Measurements from ENCODE around the gene PGF. TPM values are rescaled to one million over a fixed set of nuclear protein-coding genes. Genes with fewer than 3 reads are reported as not detected.

Gene PGF
- polyA plus RNA-seq, 5 donors, result 10.2 to 24.5 (median 14.1) TPM

DNA sequence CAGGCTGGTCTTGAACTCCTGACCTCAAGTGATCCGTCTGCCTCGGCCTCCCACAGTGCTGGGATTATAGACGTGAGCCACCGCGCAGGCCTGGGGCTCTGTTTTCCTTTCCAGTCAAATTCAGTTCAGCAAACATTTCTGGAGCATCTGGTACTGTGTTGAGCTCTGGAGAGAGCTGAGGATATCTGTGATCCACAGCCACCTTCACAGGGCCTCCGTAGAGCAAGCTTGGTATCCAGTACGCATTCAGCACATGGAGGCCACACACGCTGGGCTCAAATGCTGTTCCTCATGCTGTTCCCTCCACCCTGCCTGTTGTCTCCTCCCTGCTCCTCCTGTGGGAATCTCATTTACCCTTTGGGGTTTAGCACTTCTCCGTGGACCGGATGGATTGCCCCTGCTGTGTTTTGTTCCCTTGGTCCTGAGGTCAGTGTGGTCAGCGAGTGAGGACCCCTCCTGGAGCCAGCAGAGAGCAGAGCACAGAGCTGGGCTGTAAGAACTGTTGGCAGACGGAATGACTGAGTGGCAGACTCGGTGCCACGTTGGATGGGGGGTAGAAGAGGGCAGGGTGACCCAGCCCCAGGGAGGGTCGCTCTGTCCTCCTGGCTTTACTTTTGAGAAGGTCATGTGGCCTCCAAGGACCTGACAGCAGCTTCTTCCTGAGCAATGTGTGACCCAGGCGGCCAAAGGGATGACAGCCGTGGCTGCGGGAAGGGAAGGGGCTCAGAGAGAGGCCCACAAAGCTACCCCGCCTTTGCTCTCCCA is 33.2 kb downstream of the PGF start:
- DNase-seq, result no peak

DNA sequence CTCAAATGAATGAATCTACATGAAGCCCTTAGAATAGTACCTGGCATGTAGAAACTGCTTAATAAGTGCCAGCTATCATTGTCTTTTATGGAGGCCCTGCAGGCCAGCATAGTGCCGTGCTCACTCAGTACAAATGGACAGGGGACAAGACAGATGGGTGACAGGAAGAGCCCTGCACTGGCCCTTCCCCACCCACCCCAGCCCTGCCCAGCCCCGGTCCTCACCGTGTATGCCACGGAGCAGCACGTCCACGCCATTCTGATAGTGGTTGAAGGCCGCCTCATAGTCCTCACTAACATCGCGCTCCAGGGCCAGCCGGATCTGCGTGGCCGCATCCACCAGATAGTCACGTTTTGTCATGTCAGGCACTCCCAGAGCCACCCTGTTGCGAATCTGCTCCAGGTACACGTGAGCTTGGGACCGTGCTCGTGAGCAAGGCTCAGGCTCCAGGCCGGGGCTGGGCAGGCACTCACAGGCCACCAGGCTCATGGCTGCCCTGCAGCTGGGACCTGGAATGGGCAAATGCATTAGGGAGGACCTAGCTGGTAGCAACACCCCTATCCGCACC is 34.3 kb downstream of the PGF start:
- DNase-seq, result no peak

DNA sequence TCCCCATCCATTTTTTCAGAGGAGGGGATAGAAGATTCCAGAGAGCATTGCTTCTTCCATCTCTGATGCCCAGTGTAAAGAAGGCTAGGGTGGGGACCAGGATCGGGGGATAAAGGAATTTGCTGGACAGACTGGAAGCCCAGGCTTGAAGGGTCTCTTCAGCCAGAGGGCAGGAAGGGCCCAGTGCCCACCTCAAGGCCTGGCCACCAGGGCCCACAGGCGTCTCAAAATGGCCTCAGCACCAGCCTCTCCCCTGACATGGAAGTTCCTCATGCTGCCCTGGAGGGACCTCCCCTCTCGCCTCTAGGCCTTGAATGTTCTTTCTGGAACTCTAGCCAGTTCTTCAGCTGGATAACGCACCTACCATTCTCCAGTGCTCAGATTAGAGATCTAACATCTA is 35.1 kb downstream of the PGF start:
- no peak for DNase-seq

DNA sequence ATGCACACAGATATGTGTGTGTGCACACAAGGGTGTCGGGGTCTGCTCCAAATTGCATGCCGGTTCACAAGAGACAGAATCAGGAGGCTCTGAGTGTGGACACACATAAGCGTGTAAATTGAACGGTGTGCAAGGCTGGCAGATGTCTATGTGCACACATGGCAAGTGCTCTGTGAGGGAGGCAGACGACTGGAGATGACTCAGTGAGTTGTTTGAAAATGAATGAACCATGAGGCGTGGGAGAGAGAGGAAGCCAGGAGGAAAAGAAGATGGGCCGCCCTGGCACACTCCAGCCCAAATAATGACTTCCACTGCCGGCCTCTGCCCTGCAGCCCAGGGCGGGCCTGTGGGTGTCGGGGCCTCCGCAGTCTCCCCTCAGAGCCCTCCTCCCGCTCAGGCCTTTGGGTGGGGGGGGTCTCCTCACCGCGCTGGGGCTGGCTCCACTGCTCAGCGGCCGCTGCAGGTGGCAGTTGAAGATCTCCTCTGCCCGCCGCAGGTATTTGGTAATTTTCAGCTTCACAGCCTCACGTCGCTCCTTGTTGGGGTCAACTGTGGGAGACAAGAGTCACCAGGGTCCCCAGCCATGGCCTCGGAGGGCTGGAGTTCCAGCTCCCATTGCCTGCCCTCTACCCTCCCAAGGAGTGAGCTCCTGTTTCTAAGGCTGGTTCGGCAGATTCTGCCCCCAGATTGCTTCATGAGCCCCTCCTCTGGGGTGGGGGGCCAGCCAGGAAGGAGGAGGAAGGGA is 35.8 kb downstream of the PGF start:
- DNase-seq, result no peak

DNA sequence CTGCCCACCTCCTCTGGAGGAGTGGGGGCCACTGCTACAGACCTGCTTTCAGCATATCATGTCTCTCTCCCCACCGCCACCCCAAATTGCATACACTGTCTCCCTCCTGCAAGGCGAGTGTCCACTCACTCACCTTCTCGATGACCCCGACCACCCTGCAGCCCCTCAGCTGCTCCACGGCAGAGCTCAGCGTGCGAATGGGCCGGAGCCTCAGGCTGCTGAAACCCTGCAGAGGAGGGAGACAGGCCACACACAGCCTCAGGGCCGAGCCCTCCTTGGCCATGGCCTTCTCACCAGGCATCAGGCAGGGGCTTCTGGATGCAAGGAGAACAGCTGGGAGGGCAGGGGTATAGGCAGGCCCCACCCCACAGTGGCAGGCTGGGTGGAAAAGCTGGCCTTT is 37.0 kb downstream of the PGF start:
- no peak for DNase-seq

DNA sequence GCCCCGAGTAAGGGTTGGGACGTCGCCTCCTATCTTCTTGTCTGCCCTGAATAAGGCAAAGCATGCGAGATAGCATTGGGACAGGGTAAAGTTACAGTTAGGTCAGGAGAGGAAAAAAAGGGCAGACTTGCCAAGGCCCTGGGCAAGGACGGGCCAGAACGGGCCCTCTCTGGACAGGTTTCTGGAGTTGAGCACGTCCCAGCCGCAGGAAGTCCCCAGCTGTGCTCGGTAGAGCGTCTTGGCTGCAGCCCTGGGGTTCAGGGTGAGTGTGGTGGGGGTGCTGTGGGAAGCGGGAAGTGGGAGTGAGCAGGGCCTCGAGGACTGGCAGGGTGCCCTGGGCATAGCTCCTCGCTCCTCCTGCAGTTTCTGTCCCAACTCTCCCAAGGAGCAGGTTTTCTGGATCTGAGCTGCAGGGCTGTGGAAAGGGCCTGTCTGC is 37.7 kb downstream of the PGF start:
- no peak for DNase-seq

DNA sequence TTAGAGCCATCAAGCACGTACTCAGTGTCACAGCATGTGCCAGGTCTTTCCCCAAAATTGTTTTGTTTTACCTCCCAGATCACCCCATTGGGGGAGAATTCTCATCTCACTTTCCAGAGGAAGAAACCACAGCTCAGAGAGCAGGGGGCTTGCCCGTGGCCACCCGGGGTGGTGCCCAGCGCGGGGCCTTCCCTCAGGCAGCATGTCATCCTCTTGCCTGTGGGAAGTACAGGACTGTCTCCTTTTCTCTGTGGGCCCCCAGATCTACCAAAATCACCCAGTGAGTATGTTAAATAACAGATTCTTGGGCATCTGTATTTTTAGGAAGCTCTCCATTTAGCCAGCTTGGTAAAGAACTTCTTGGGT is 38.2 kb downstream of the PGF start:
- DNase-seq, result no peak

DNA sequence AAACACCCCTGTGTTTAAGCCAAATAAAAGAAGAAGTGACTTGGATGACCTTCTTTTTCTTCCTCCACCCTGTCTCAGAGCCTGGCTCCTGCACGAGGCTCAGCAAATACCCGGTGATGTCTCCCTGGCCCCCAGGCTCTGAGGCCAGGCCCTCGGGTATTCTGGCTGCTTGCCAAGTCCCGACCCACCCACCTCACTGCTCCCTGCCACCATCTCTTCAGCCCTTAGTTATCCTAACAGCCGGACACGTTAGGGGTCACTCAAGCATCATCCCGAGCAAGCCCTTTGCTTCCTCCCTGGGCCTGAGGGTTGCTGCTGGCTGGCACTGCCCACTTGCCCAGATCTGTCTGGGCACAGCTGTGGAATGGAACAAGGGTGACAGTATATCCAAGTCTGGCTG is 39.6 kb downstream of the PGF start:
- DNase-seq, result no peak

DNA sequence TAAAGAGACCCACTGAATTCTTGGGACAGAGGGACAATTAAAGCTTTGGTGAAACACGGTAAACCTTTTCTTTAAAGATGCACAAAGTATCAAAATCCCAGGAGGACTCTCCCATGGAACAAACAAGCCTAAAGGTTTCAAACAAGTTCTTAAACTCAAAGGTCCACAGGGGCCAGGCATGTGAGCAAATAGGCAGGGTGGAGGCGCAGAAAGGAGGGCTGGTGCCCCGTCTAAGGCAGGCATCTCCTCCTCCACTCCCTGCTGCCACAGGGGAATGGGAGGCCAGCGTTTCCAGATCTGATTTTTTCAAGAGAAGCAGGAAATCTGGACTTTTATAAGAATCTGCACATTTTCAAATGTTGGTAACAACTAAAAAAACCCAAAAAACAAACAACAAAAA is 40.0 kb downstream of the PGF start:
- DNase-seq, result no peak

DNA sequence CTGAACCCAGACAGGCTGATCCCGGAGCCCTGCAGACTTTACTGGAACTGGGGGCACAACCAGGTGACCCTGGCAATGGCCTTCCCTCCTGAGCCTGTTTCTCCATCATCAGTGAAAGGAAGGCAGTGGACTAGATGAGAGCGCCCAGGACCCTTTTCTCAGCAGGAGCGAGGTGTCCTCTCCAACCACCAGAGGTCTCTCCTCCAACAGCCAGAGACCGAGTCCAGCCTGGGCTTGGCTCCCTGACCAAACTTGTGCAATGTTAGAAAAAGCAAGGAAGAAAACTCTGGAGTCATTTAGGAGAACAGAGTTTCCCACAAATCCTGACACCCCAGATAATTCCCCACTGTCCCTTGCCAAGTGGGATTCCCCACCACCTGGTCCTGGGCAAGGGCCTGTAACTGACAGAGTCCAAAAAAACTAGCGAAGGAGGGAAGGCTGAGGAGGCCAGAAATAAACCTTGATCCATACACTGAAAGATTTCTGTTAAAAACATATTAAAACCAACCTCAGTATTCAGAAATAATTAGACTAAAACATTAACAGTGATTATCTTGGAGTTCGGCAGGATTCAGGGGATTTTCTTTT is 41.3 kb downstream of the PGF start:
- peak in 1 of 2 donors; percentile 80 for DNase-seq

DNA sequence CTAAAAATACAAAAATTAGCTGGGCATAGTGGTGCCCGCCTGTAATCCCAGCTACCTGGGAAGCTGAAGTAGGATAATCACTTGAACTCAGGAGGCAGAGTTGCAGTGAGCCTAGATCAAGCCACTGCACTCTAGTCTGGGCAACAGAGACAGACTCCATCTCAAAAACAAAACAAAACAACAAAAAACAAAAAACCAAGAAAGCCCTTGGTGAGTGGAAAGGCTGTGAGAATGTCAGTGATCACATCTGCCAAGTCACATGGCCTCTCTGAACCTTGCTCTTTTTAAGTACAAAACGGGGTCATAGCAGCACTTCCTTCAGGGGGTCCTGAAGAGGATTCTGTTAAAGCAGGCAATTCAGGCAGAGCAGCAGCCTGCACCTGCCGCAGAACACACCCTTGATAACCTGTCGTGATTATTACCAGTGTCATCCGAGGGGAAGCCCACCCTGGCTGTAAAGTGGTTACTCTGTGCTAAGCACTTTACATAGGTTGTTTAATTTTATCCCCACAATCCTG is 41.9 kb downstream of the PGF start:
- no peak for DNase-seq

DNA sequence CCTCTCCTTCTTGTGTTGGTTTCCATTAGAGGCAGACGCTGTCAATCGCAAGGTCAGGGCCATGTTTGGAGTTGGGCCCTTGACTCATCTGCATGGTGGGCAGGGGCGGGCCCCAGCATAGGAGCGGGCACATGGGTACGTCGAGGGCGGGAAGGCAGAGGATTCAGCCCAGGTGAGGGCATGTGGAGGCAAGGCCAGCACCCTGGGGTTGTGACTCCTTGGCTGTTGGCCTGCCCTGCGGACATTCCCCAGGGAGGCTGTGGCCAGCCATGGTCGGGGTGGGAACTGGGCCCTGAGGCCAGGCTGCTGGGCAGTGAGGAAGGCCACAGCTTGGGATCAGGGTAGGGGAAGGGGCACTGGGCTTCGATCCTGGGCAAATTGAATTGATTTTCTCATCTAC is 42.6 kb downstream of the PGF start:
- DNase-seq, result no peak

DNA sequence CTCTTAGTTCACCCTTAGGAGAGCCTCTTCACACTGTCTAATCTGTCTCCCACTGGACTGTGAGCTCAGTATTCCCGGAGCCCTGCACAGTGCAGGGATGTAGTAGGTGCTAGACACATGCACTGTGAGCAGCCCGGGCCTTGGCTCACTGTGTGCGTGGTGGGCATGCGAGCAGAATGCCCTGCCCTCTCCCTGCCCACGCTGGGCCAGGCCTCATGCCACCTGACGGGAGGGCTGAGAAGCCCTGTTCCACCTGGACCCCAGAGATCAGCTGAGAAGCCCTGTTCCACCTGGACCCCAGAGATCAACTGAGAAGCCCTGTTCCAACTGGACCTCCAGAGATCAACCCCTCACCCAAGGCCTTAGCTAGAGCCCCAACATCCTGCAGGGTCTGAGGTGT is 43.3 kb downstream of the PGF start:
- DNase-seq, result no peak

DNA sequence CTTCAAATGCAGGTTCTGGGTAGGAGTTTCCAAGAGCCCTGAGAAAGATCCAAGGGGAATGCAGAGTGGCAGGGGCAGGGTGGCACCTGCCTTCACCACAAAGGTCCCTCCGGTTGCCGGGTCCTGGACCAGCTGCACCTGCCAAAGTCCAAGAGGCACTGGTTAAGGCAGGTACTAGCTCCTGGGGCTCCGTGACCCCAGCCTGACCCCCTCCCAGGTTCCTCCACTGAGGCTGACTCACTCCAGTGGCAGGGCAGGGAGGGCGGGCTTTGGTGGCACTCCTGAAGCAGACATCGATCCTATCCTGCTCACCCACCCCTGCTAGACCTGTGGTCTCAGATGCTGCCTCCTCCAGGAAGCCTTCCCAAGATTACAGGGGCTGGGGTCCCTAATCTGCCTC is 43.7 kb downstream of the PGF start:
- DNase-seq, result no peak

DNA sequence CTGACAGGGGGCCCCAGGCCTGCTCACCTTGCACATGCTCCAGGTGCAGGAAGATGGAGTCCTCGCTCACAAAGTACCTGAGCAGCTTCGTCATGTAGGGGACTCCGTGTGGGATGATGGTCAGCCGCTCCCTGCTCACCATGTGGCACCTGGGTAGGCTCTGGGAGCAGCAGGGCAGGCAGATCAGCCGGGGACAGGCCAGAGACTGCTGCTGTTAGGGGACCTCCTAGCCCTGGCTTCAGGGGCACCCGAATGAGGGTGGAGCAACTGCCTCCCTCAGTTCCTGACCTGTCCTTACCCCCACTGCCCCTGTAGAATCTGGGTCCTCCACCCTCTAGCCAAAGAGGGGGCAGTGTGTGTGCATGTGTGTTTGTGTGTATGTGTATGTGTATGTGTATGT is 44.2 kb downstream of the PGF start:
- no peak for DNase-seq

DNA sequence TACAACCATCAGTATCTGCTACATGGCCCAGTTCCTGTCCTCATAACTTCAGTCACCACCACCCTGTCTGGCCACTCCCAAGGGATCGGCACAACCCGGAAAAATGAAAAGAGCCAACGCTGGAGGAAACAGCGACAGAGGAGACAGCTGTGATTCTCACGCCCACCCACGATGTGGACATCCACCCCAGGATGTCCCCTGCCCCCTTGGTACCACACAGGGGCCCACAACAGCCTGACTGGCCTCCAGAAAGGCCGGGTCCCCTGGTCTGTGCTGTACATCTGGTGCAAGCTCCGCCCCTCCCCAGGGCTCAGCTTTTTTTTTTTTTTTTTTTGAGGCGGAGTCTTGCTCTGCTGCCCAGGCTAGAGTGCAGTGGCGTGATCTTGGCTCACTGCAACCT is 44.8 kb downstream of the PGF start:
- no peak for DNase-seq

DNA sequence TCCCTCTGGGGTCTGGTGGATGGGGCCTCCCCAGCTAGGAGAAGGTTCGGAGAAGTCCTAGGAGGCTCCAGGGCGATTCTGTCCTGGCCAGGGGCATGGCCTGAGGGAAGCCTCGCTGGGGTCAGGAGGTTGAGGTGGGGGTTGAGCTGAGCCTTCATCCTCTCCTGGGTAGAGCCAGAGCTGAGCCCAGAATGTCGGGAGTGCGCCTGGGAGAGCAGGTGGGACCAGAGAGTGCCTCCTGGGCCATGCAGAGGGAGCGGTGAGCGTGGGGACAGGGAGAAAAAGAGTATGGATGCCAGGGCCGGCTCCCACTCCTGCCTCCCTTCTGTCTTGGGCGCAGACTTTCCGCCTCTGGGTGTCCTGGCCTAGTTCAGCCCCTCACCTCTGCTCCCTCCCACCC is 45.5 kb downstream of the PGF start:
- DNase-seq, result no peak

DNA sequence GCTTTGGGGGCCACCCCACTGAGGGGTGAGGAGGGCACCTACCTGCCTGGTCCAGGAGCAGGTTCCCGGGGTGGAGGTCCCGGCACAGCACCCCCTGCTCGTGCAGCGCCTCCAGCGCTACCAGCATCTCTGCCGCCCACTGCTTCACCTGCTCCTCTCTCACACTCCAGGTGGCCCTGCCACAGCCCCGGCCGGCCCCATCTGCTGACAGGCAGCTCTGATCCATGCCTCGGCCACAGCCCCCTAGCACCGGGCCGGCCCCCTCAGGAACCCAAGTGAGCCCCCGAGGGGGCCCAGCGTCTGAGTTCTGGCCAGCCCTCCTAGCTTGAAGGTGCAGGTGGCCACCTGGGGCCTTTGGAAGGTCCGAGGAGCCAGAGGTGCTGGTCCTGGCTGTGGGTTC is 45.9 kb downstream of the PGF start:
- no peak for DNase-seq

DNA sequence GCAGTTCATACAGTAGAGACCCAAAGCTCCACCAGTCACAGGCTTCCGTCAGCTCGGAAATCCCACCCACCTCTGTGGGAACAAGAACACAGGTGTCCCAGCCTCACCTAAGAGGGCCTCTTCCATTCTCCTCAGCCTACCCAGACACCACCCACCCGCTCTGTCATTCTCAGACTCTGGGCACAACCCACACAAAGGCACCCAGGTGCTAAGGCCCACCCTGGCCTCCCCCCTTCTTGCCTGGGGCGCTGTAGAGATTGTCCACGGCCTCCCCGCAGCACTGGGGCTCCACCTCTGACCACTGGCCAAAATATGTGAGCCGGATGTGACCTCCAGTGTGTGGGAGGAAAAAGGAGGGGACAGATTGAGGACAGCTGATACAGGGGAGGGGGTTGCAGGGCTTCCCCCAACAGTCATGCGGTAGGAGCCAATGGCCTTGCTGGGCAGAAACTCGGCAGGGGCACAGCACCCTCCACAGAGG is 46.5 kb downstream of the PGF start:
- DNase-seq, result no peak

DNA sequence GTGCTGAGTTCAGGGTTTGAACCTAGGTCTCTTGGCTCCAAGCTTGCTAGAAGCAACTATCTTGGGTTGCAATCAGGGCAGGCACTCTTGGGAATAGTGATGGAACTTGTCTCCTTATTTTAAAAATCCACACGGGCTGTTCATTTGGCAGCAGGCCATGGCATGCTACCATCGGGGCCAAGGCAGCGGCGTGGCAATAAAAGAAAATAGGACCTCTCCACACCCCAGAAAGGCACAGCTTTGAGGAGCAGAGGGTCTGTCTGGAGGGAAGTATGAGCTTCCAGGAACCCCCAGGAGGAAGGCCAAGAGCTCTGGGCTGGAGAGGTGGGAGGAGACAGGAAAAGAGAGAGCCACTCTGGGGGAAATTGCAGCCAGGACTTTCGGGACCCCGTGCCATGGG is 47.7 kb downstream of the PGF start:
- no peak for DNase-seq

DNA sequence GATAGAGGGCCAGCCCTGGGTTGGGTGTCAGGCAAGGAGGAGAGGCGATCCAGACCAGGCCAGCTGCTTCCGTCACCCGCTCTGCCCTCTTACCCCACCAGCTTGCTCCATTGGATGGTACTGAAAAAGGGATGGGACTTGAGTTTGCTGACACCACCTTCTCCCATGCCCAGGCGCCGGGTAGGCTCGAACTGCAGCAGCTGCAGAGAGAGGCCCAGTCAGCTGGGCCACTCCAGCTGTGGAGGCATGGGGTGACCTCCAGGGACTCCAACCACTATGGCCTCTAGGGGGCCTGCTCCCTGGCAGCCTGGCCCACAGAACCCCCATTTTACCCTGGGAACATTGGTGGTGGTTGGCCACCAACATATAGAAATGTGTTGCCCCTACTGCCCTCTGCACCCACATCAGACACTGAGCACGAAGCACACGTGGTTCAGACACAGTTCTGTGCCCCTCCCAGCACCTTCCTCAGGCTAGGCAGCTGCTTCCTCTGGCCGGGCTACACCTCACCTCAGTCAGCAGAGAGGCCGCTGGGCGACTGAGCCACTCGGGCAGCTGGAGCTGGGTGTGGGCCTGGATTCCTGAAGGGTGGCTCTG is 48.4 kb downstream of the PGF start:
- no peak for DNase-seq

DNA sequence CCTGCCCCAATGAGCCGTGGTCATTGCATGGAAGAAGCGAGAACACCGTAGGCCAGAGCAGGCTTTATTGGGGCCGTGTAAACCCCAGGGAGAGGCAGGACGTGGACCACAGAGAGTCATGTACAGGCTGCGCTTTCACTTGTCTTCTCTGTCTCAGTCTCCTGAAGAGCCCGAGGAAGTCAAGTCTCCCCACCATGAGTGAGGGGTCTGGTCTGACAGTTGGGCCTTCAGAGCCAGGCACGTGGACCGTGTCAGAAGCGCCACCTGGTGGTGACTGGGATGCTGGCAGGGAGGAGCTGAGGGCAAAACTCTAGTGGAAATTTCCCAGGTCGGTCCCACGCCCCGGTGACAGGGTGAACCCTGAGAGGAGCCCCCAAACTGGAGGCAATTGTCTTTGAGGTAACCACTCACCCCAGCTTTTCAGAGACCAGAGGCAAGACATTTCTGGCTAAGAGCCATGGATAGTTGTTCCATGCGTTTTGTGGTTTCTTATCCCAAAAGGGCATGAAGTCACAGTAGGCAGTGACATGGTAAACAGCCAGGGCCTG is 49.7 kb downstream of the PGF start:
- peak in 1 of 2 donors; percentile 38 for DNase-seq
